Fibroblast of mammary gland (primary cell): ENCODE results near the gene ZNF791.
A peak's percentile ranks its signal among the peaks of the same experiment; 100 is the strongest.

Experiments used
- DNase-seq: peaks from one replicate; pipeline ENCODE4 v3.0.0-alpha.2; 2010; ENCODE audit warnings: low read depth
- H3K4me3 ChIP-seq: 2 replicates; pipeline ENCODE4 v1.5.1; 2011; ENCODE audit warnings: low read depth, mild to moderate bottlenecking, low read length, moderate library complexity; ENCODE audit not compliant: control insufficient read depth
- CTCF ChIP-seq: conservative IDR thresholded peaks from 2 replicates; pipeline ENCODE4 v1.5.1; 2011; ENCODE audit warnings: low read depth, low read length, inconsistent platforms; ENCODE audit not compliant: control insufficient read depth, insufficient read depth

The ZNF791 gene

GRCh38 chr19:12681074-12681987 lies 70.6 kb downstream of the ZNF791 start, which contains the start of gene DHPS:
Gene DHPS, minus strand, starts transcription at chr19:12681880. Its CDS starts 114 bp downstream, at chr19:12681766.
- no peak for TF ChIP-seq CTCF
- peak; percentile 98 for DNase-seq

More at GRCh38 chr19:12681074-12681987, 70.6 kb downstream of the ZNF791 start, which contains the start of gene DHPS:
- peak within 1 kb of the TSS; percentile 94 for H3K4me3 ChIP-seq
